ENCODE measurements around the gene UQCC2. TPM values are rescaled to one million over a fixed set of nuclear protein-coding genes. Genes with fewer than 3 reads are reported as not detected.

The UQCC2 gene
- total RNA-seq, 1 experiment from 2014 or later: 99.2 TPM

GRCh38 chr6:33692078-33692759 lies 19.3 kb downstream of the UQCC2 start:
- DNase-seq (ENCODE audit: low read depth in 1 of 2, low spot score in 2 of 2): no peak
- Histone ChIP-seq H3K4me1 (replicated peaks) (peaks cover 83% of the 10 kb centered on the region), H3K27me3 (replicated peaks) (no peaks in the 10 kb centered on the region), H3K27ac (no peak overlapping the region), H3K36me3 (peaks cover 82% of the 10 kb centered on the region), H3K9me3 (replicated peaks) (no peaks in the 10 kb centered on the region), H3K4me3 (no peak overlapping the region)

GRCh38 chr6:33691456-33692077 lies 19.9 kb downstream of the UQCC2 start:
- DNase-seq (ENCODE audit: low read depth in 1 of 2, low spot score in 2 of 2): no peak
- no peak overlapping the region for H3K4me3 ChIP-seq
- peaks cover 77% of the 10 kb centered on the region for H3K4me1 ChIP-seq (replicated peaks)
- no peaks in the 10 kb centered on the region for H3K27me3 ChIP-seq (replicated peaks)
- no peaks in the 10 kb centered on the region for H3K9me3 ChIP-seq (replicated peaks)
- peaks cover 79% of the 10 kb centered on the region for H3K36me3 ChIP-seq
- H3K27ac ChIP-seq: peak overlapping the region; percentile 96

GRCh38 chr6:33690766-33691165 lies 20.7 kb downstream of the UQCC2 start:
- Histone ChIP-seq H3K36me3 (peaks cover 79% of the 10 kb centered on the region), H3K4me3 (no peak overlapping the region), H3K27ac (peak overlapping the region; percentile 96), H3K4me1 (replicated peaks) (peaks cover 71% of the 10 kb centered on the region), H3K9me3 (replicated peaks) (no peaks in the 10 kb centered on the region), H3K27me3 (replicated peaks) (no peaks in the 10 kb centered on the region)
- DNase-seq (ENCODE audit: low read depth in 1 of 2, low spot score in 2 of 2): peak in 1 of 2 experiments; percentile 69

GRCh38 chr6:33689879-33690278 lies 21.6 kb downstream of the UQCC2 start:
- peaks cover 62% of the 10 kb centered on the region for H3K4me1 ChIP-seq (replicated peaks)
- H3K9me3 ChIP-seq (replicated peaks): no peaks in the 10 kb centered on the region
- peaks cover 77% of the 10 kb centered on the region for H3K36me3 ChIP-seq
- peak overlapping the region; percentile 96 for H3K27ac ChIP-seq
- H3K4me3 ChIP-seq: no peak overlapping the region
- H3K27me3 ChIP-seq (replicated peaks): no peaks in the 10 kb centered on the region
- DNase-seq (ENCODE audit: low read depth in 1 of 2, low spot score in 2 of 2): peak; percentile 61 to 88

GRCh38 chr6:33689148-33689494 lies 22.4 kb downstream of the UQCC2 start:
- H3K4me3 ChIP-seq: no peak overlapping the region
- peaks cover 83% of the 10 kb centered on the region for H3K36me3 ChIP-seq
- H3K27ac ChIP-seq: peak overlapping the region; percentile 96
- H3K4me1 ChIP-seq (replicated peaks): peaks cover 54% of the 10 kb centered on the region
- no peaks in the 10 kb centered on the region for H3K9me3 ChIP-seq (replicated peaks)
- no peak for DNase-seq (ENCODE audit: low read depth in 1 of 2, low spot score in 2 of 2)
- no peaks in the 10 kb centered on the region for H3K27me3 ChIP-seq (replicated peaks)

- H3K27ac ChIP-seq: peak overlapping the region; percentile 96
- H3K36me3 ChIP-seq: peaks cover 85% of the 10 kb centered on the region
- DNase-seq (ENCODE audit: low read depth in 1 of 2, low spot score in 2 of 2): no peak
- no peak overlapping the region for H3K4me3 ChIP-seq
- H3K4me1 ChIP-seq (replicated peaks): peaks cover 49% of the 10 kb centered on the region
- H3K9me3 ChIP-seq (replicated peaks): no peaks in the 10 kb centered on the region
- no peaks in the 10 kb centered on the region for H3K27me3 ChIP-seq (replicated peaks)
These were observed 22.9 kb downstream of the UQCC2 start for GRCh38 chr6:33688451-33689147.

GRCh38 chr6:33688006-33688405 lies 23.5 kb downstream of the UQCC2 start:
- Histone ChIP-seq H3K27ac (no peak overlapping the region), H3K4me1 (replicated peaks) (peaks cover 43% of the 10 kb centered on the region), H3K27me3 (replicated peaks) (no peaks in the 10 kb centered on the region), H3K4me3 (no peak overlapping the region), H3K36me3 (peaks cover 85% of the 10 kb centered on the region), H3K9me3 (replicated peaks) (no peaks in the 10 kb centered on the region)
- DNase-seq (ENCODE audit: low read depth in 1 of 2, low spot score in 2 of 2): no peak

GRCh38 chr6:33686981-33687975 lies 24.2 kb downstream of the UQCC2 start:
- no peak for DNase-seq (ENCODE audit: low read depth in 1 of 2, low spot score in 2 of 2)
- Histone ChIP-seq H3K9me3 (replicated peaks) (no peaks in the 10 kb centered on the region), H3K4me1 (replicated peaks) (peaks cover 36% of the 10 kb centered on the region), H3K36me3 (peaks cover 85% of the 10 kb centered on the region), H3K27me3 (replicated peaks) (no peaks in the 10 kb centered on the region), H3K27ac (no peak overlapping the region), H3K4me3 (no peak overlapping the region)

- no peak for DNase-seq (ENCODE audit: low read depth in 1 of 2, low spot score in 2 of 2)
- no peak overlapping the region for H3K27ac ChIP-seq
- no peaks in the 10 kb centered on the region for H3K27me3 ChIP-seq (replicated peaks)
- H3K4me1 ChIP-seq (replicated peaks): peaks cover 27% of the 10 kb centered on the region
- H3K9me3 ChIP-seq (replicated peaks): no peaks in the 10 kb centered on the region
- no peak overlapping the region for H3K4me3 ChIP-seq
- peaks cover 78% of the 10 kb centered on the region for H3K36me3 ChIP-seq
These were observed 25.1 kb downstream of the UQCC2 start for GRCh38 chr6:33686225-33686924.

GRCh38 chr6:33685411-33686224 lies 25.9 kb downstream of the UQCC2 start:
- no peaks in the 10 kb centered on the region for H3K9me3 ChIP-seq (replicated peaks)
- H3K27me3 ChIP-seq (replicated peaks): no peaks in the 10 kb centered on the region
- no peak overlapping the region for H3K27ac ChIP-seq
- H3K36me3 ChIP-seq: peaks cover 75% of the 10 kb centered on the region
- DNase-seq (ENCODE audit: low read depth in 1 of 2, low spot score in 2 of 2): no peak
- no peak overlapping the region for H3K4me3 ChIP-seq
- peaks cover 19% of the 10 kb centered on the region for H3K4me1 ChIP-seq (replicated peaks)

- Histone ChIP-seq H3K27ac (no peak overlapping the region), H3K36me3 (peaks cover 76% of the 10 kb centered on the region)
- DNase-seq (ENCODE audit: low read depth in 1 of 2, low spot score in 2 of 2): no peak
These were observed 26.5 kb downstream of the UQCC2 start for GRCh38 chr6:33684983-33685382.

GRCh38 chr6:33684428-33684896 lies 27.0 kb downstream of the UQCC2 start:
- no peak for DNase-seq (ENCODE audit: low read depth in 1 of 2, low spot score in 2 of 2)
- peaks cover 77% of the 10 kb centered on the region for H3K36me3 ChIP-seq
- H3K9me3 ChIP-seq (replicated peaks): no peaks in the 10 kb centered on the region
- H3K4me1 ChIP-seq (replicated peaks): peaks cover 8% of the 10 kb centered on the region
- no peak overlapping the region for H3K4me3 ChIP-seq
- H3K27me3 ChIP-seq (replicated peaks): no peaks in the 10 kb centered on the region
- no peak overlapping the region for H3K27ac ChIP-seq

More at GRCh38 chr6:33684983-33685382, 26.5 kb downstream of the UQCC2 start:
- H3K4me1 ChIP-seq (replicated peaks): peaks cover 13% of the 10 kb centered on the region
- no peaks in the 10 kb centered on the region for H3K27me3 ChIP-seq (replicated peaks)
- H3K4me3 ChIP-seq: no peak overlapping the region
- no peaks in the 10 kb centered on the region for H3K9me3 ChIP-seq (replicated peaks)

Data from SJSA1 (cell line).